Endothelial cell of umbilical vein (primary cell): ENCODE results near the gene ANGPTL1.

Experiments
- CTCF ChIP-seq, 2 donors: IDR thresholded peaks; 1 replicate in 1 of 2; 2 replicates in 1 of 2; pipeline ENCODE4 v1.5.1; 2011; ENCODE audit warnings: low read length in 2 of 2, mild to moderate bottlenecking in 2 of 2, moderate library complexity in 2 of 2, control low read depth in 1 of 2, inconsistent platforms in 1 of 2, low read depth in 1 of 2; ENCODE audit not compliant: insufficient read depth in 1 of 2; ENCODE audit errors: extremely low read depth in 1 of 2
- EZH2 ChIP-seq: IDR thresholded peaks from 2 replicates; pipeline ENCODE4 v1.6.1; 2012; ENCODE audit warnings: borderline replicate concordance, low read depth, mild to moderate bottlenecking, moderate library complexity, low read length, inconsistent platforms; ENCODE audit not compliant: severe bottlenecking
- POLR2A ChIP-seq: IDR thresholded peaks from 2 replicates; pipeline ENCODE4 v1.6.1; 2012; ENCODE audit warnings: low read depth, mild to moderate bottlenecking, control low read depth, low read length

- TF ChIP-seq POLR2A, result no peak
- no peak for TF ChIP-seq CTCF (IDR thresholded peaks at IDR 0.05; ENCODE audit: extremely low read depth in 1 of 2, insufficient read depth in 1 of 2, low read depth in 1 of 2, low read length in 2 of 2)
- TF ChIP-seq EZH2, result no peak
Observed at GRCh38 chr1:178825167-178825566, 45.7 kb downstream of the ANGPTL1 start.
